Mucosa of stomach (tissue), 1 donor: ENCODE measurements around the gene CAMTA1.

Source experiments
- H3K27me3 ChIP-seq: one replicate; pipeline ENCODE4 v1.7.0; 2013; ENCODE audit warnings: mild to moderate bottlenecking, low read length; ENCODE audit not compliant: control insufficient read depth, insufficient read depth
- H3K36me3 ChIP-seq: one replicate; pipeline ENCODE4 v1.7.0; 2013; ENCODE audit warnings: low read length; ENCODE audit not compliant: control insufficient read depth, insufficient read depth
- H3K4me1 ChIP-seq: one replicate; pipeline ENCODE4 v1.7.0; 2013; ENCODE audit warnings: mild to moderate bottlenecking, low read length; ENCODE audit not compliant: control insufficient read depth, insufficient read depth
- H3K4me3 ChIP-seq: one replicate; pipeline ENCODE4 v1.7.0; 2013; ENCODE audit warnings: low read length
- H3K9ac ChIP-seq: one replicate; pipeline ENCODE4 v1.7.0; 2013; ENCODE audit warnings: mild to moderate bottlenecking, low read length, moderate library complexity
- H3K9me3 ChIP-seq: one replicate; pipeline ENCODE4 v1.7.0; 2013; ENCODE audit warnings: mild to moderate bottlenecking, low read length, moderate library complexity; ENCODE audit not compliant: control insufficient read depth
- donor health status: Pancreatic carcinoma.

CAMTA1 gene

GRCh38 chr1:7607097-7607496, 821.8 kb downstream of the CAMTA1 start:
- Histone ChIP-seq H3K4me1 (no peaks in the 10 kb centered on the region), H3K4me3 (no peak overlapping the region), H3K9ac (no peak overlapping the region), H3K9me3 (no peaks in the 10 kb centered on the region), H3K36me3 (no peaks in the 10 kb centered on the region), H3K27me3 (no peaks in the 10 kb centered on the region)

- Histone ChIP-seq H3K9ac (no peak overlapping the region), H3K36me3 (no peaks in the 10 kb centered on the region), H3K4me1 (no peaks in the 10 kb centered on the region), H3K9me3 (no peaks in the 10 kb centered on the region), H3K4me3 (no peak overlapping the region), H3K27me3 (no peaks in the 10 kb centered on the region)
Measured at GRCh38 chr1:7608628-7609305, 823.5 kb downstream of the CAMTA1 start.

DNA sequence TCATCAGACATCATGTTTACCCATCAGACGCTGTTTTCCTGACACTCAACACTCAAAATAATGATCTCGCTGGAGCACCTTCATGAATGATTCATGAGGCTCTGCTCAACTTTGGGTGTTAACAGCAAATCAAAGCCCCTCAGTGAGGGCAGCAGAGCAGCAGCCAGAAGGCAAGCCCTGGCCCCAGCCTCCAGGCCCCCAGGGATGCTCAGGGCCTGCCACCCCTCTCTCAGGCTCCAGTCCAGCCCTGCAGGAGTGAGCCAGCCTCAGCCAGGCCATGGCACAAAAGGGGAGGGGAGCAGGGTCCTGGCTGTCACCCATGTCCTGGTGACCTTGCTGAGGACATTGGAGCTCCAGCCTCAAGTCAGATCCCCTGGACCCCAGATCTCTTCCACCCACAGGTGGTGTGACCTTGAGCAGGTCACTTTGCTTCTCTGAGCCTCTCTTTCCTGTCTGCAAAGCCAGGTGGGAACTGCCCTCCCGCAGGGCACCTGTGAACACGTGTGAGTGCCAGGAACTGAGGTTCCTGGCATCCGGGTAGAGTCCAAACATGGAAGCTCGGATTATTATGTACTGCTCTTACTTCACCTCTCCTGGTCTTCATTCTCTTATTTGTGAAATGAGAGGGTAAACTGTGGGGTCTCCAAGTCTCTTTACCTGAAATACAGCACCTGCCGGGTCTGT, 824.2 kb downstream of the CAMTA1 start:
- H3K4me1 ChIP-seq: no peaks in the 10 kb centered on the region
- no peaks in the 10 kb centered on the region for H3K36me3 ChIP-seq
- no peaks in the 10 kb centered on the region for H3K27me3 ChIP-seq
- H3K9ac ChIP-seq: no peak overlapping the region
- H3K9me3 ChIP-seq: no peaks in the 10 kb centered on the region
- no peak overlapping the region for H3K4me3 ChIP-seq

- Histone ChIP-seq H3K9ac (no peak overlapping the region), H3K36me3 (no peaks in the 10 kb centered on the region), H3K27me3 (no peaks in the 10 kb centered on the region)
Measured at GRCh38 chr1:7610106-7610731, 825.0 kb downstream of the CAMTA1 start.

GRCh38 chr1:7610936-7611335, 825.7 kb downstream of the CAMTA1 start:
- no peak overlapping the region for H3K4me3 ChIP-seq
- H3K36me3 ChIP-seq: no peaks in the 10 kb centered on the region
- no peaks in the 10 kb centered on the region for H3K4me1 ChIP-seq
- H3K9ac ChIP-seq: no peak overlapping the region
- no peaks in the 10 kb centered on the region for H3K9me3 ChIP-seq
- H3K27me3 ChIP-seq: no peaks in the 10 kb centered on the region

More at GRCh38 chr1:7610106-7610731, 825.0 kb downstream of the CAMTA1 start:
- H3K4me1 ChIP-seq: no peaks in the 10 kb centered on the region
- H3K4me3 ChIP-seq: no peak overlapping the region
- H3K9me3 ChIP-seq: no peaks in the 10 kb centered on the region

DNA sequence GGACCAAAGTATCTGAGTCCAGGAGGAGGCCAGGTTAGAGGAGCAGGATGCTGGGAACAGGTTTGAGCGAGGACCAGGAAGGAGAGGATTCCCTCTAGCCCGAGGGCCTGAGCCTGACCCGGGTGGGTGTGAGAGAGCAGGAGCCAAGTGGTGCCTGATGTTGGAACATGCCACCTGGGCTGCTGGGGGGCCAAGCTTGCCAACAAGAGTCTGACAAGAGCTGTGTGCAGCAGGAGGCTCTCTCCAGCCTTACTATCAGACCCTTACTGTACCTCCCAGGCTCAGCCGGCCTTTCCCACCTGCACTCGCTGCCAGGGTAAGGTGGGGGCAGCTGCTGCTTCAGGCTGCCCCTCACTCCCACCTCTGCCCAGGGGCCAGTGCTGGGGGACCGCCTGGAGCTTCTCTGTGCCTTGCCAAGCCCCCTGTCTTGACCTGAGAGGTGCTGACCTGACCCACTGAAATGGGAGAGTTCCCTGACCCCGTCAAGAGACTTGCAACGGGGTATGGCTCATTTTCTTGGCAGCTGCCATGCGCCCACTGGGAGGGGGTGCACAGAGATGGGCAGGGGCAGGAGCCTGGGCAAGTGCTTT, 826.3 kb downstream of the CAMTA1 start:
- H3K9ac ChIP-seq: no peak overlapping the region
- no peaks in the 10 kb centered on the region for H3K9me3 ChIP-seq
- no peak overlapping the region for H3K4me3 ChIP-seq
- H3K4me1 ChIP-seq: no peaks in the 10 kb centered on the region
- no peaks in the 10 kb centered on the region for H3K27me3 ChIP-seq
- no peaks in the 10 kb centered on the region for H3K36me3 ChIP-seq

DNA sequence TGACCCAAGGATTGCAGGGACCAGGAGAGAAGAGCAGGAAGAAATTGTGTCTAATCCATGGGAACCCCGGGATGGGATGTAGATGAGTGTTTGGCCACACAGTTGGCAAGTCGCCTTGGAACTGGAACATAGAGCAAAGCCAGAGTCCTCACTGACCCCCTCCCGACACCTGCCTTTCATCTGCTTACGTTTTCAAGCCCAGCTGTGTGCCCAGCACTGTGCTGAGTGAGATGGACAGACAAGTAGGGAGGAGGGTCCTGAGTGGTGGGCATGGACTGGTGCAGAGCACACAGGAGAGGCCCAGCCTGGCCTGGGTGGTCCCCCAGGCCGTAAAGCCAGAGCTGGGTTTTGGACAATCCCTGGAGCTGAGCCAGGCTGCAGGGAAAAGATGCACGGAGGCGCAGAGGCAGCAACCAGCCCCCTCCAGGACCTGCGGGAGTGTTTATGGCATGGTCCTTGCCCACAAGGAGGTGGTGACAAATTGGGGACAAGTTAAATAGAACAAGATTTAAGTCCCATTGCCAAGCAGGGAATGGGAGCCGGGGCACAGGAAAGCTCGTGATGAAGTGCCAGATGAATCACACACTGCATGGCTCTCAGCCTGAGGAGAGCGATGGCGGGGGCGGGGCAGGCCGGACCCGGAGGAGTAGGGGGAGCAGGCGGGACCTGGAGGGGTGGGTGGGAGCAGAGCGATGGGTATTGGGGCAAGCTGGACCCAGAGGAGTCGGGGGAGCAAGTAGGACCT, 828.0 kb downstream of the CAMTA1 start:
- H3K36me3 ChIP-seq: no peaks in the 10 kb centered on the region
- H3K4me1 ChIP-seq: no peaks in the 10 kb centered on the region
- H3K27me3 ChIP-seq: no peaks in the 10 kb centered on the region
- no peak overlapping the region for H3K4me3 ChIP-seq
- H3K9ac ChIP-seq: no peak overlapping the region
- H3K9me3 ChIP-seq: no peaks in the 10 kb centered on the region

DNA sequence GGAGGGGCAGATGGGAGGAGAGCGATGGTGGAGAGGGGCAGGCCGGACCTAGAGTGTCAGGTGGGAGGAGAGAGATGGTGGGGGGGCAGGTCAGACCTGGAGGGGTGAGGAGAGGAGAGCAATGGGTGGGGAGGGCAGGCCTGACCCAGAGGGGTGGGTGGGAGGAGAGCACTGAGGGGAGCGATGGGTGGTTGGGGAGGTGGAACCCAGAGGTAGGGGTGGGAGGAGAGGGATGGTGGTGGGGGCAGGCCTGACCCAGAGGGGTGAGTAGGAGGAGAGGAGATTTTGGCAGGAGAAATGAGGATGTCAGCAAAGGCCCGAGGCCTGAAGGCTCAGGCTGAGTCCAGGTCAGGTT, 828.6 kb downstream of the CAMTA1 start:
- H3K36me3 ChIP-seq: no peaks in the 10 kb centered on the region
- H3K27me3 ChIP-seq: no peaks in the 10 kb centered on the region
- H3K4me1 ChIP-seq: no peaks in the 10 kb centered on the region
- no peak overlapping the region for H3K4me3 ChIP-seq
- H3K9ac ChIP-seq: no peak overlapping the region
- H3K9me3 ChIP-seq: no peaks in the 10 kb centered on the region

GRCh38 chr1:7614576-7615074, 829.4 kb downstream of the CAMTA1 start:
- no peaks in the 10 kb centered on the region for H3K4me1 ChIP-seq
- no peaks in the 10 kb centered on the region for H3K27me3 ChIP-seq
- no peaks in the 10 kb centered on the region for H3K36me3 ChIP-seq
- no peak overlapping the region for H3K4me3 ChIP-seq
- H3K9ac ChIP-seq: no peak overlapping the region
- H3K9me3 ChIP-seq: no peaks in the 10 kb centered on the region

DNA sequence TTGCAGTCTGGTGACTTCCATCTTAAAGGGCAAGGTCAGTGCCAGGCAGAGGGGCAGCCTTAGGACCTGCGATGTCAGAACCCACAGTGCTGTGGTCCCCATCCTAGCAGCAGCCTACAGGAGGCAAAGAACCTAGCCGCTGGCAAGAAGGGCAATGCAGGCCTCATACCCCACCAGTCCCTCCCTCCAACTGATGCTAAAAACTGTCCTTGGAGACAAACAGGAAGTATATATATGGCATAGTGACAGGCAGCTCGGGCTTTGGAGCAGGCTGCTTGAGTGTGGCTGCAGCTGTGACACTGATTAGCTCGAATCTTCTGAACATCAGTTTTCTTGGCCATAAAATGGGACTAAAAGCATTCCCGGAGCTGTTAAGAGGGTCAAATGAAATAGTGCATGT, 829.9 kb downstream of the CAMTA1 start:
- no peaks in the 10 kb centered on the region for H3K36me3 ChIP-seq
- no peaks in the 10 kb centered on the region for H3K27me3 ChIP-seq
- no peaks in the 10 kb centered on the region for H3K9me3 ChIP-seq
- H3K9ac ChIP-seq: no peak overlapping the region
- no peak overlapping the region for H3K4me3 ChIP-seq
- H3K4me1 ChIP-seq: no peaks in the 10 kb centered on the region

DNA sequence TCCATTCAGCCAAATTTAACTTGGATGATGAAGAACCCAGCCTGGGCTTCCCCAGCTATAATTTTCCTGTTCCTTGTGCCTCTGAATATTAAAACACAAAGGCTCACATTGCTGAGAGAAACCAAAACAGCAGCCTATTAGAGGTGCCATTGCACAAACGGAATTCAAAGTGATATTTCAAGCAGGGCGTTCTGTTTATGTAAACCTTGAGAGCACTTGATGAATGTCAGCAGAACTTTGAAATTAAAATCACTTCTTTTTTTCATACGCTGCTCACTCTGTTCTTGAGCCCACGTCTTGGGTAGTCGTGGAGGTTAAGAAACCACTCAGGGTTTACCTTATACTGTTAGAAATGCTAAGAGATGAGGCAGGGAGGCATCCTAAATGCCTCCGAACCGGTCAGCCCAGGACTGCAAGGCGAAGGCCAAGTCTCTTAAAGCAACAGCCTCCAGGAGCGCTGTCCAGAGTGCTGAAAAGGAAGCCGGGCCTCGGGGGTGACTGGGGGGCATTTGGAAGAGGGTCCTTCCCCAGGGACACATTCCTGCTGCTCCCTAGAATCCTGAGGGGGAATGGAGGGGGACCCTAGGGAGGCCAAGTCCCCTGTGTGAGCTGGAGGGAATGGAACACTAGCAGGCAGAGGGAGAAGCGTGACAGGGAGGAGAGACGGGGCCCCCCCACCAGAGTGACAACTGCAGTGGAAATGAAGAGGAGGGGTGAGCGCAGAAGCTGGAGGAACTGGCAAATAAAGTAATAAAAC, 831.0 kb downstream of the CAMTA1 start:
- Histone ChIP-seq H3K4me1 (no peaks in the 10 kb centered on the region), H3K9me3 (no peaks in the 10 kb centered on the region), H3K36me3 (no peaks in the 10 kb centered on the region), H3K9ac (no peak overlapping the region), H3K27me3 (no peaks in the 10 kb centered on the region), H3K4me3 (no peak overlapping the region)
